GM12864 (cell line): ENCODE results near the gene RAB3B.

Source experiments
- DNase-seq: peaks from one replicate; pipeline ENCODE4 v3.0.0-alpha.2; 2011; ENCODE audit warnings: low read depth
- H3K4me3 ChIP-seq: 2 replicates; pipeline ENCODE4 v1.5.1; 2011; ENCODE audit warnings: mild to moderate bottlenecking, low read depth, low read length, control low read depth
- CTCF ChIP-seq: IDR thresholded peaks from 2 replicates; pipeline ENCODE4 v1.5.1; 2011; ENCODE audit warnings: low read depth, mild to moderate bottlenecking, moderate library complexity, low read length, control low read depth, inconsistent platforms; ENCODE audit errors: missing control alignments

RAB3B gene

GRCh38 chr1:51986718-51987117 is 3.8 kb downstream of the RAB3B start:
- no peak overlapping the region for H3K4me3 ChIP-seq
- no peak for TF ChIP-seq CTCF
- DNase-seq, result no peak

- no peak overlapping the region for H3K4me3 ChIP-seq
- TF ChIP-seq CTCF, result no peak
- DNase-seq, result no peak
These were observed 8.3 kb downstream of the RAB3B start for GRCh38 chr1:51982161-51982560.

GRCh38 chr1:51981555-51981954 is 8.9 kb downstream of the RAB3B start:
- TF ChIP-seq CTCF, result no peak
- no peak overlapping the region for H3K4me3 ChIP-seq
- no peak for DNase-seq

GRCh38 chr1:51978099-51978498 is 12.4 kb downstream of the RAB3B start:
- no peak for TF ChIP-seq CTCF
- DNase-seq, result no peak
- H3K4me3 ChIP-seq, result no peak overlapping the region

- no peak for DNase-seq
- no peak for TF ChIP-seq CTCF
These were observed 13.5 kb downstream of the RAB3B start for GRCh38 chr1:51976846-51977602.

GRCh38 chr1:51973587-51974474 is 16.7 kb downstream of the RAB3B start:
- DNase-seq, result no peak
- no peak overlapping the region for H3K4me3 ChIP-seq
- TF ChIP-seq CTCF, result no peak

More at GRCh38 chr1:51976846-51977602, 13.5 kb downstream of the RAB3B start:
- H3K4me3 ChIP-seq, result no peak overlapping the region
